GF-D8 (cell line): ENCODE measurements around the gene TBCB.

Experiments used
- DNase-seq: peaks from one replicate; lab custom pipeline; 2025; lab: John Stamatoyannopoulos, UW

Gene TBCB

GRCh38 chr19:36136964-36137686 lies 21.9 kb downstream of the TBCB start:
- no peak for DNase-seq

GRCh38 chr19:36139120-36139472 lies 23.8 kb downstream of the TBCB start:
- no peak for DNase-seq

GRCh38 chr19:36139473-36140303 lies 24.4 kb downstream of the TBCB start, which contains the start of gene CAPNS1:
Gene CAPNS1 (plus strand): TSS chr19:36140066. CDS start chr19:36141012, 946 bp downstream.
- peak; percentile 80 for DNase-seq

GRCh38 chr19:36140304-36141038 lies 25.2 kb downstream of the TBCB start:
- DNase-seq: peak; percentile 8

- DNase-seq: peak; percentile 33
Observed at GRCh38 chr19:36141039-36141927, 26.0 kb downstream of the TBCB start.

- DNase-seq: no peak
Observed at GRCh38 chr19:36142046-36142445, 26.8 kb downstream of the TBCB start.

- DNase-seq: no peak
Observed at GRCh38 chr19:36142496-36142895, 27.2 kb downstream of the TBCB start.

GRCh38 chr19:36144624-36145023 lies 29.4 kb downstream of the TBCB start:
- no peak for DNase-seq

- no peak for DNase-seq
Observed at GRCh38 chr19:36149673-36150406, 34.6 kb downstream of the TBCB start.

GRCh38 chr19:36150586-36150985 lies 35.3 kb downstream of the TBCB start:
- no peak for DNase-seq

- no peak for DNase-seq
Observed at GRCh38 chr19:36151144-36152018, 36.1 kb downstream of the TBCB start.

- no peak for DNase-seq
Observed at GRCh38 chr19:36152019-36152351, 36.7 kb downstream of the TBCB start.

GRCh38 chr19:36152352-36153091 lies 37.3 kb downstream of the TBCB start, which contains the start of gene COX7A1:
Gene COX7A1 (minus strand): TSS chr19:36152447. CDS start chr19:36152407, 40 bp downstream.
- no peak for DNase-seq

GRCh38 chr19:36153126-36153525 lies 37.9 kb downstream of the TBCB start:
- no peak for DNase-seq

GRCh38 chr19:36160821-36161596 lies 45.7 kb downstream of the TBCB start:
- no peak for DNase-seq

GRCh38 chr19:36163813-36164212 lies 48.5 kb downstream of the TBCB start:
- DNase-seq: no peak

- no peak for DNase-seq
Observed at GRCh38 chr19:36169084-36169760, 54.0 kb downstream of the TBCB start.

- DNase-seq: no peak
Observed at GRCh38 chr19:36172852-36173251, 57.6 kb downstream of the TBCB start.
